IPS-20b (cell line): Measurements from ENCODE around the gene DIPK1A.

Experiments used
- H3K27ac ChIP-seq: one replicate; pipeline ENCODE4 v1.5.1; 2013; ENCODE audit warnings: low read length
- H3K27me3 ChIP-seq: 2 replicates; pipeline ENCODE4 v1.6.1; 2013; ENCODE audit warnings: mild to moderate bottlenecking, low read length, inconsistent platforms; ENCODE audit not compliant: insufficient read depth
- H3K36me3 ChIP-seq: 2 replicates; pipeline ENCODE4 v1.6.1; 2013; ENCODE audit warnings: low read depth, mild to moderate bottlenecking, inconsistent platforms, low read length, moderate library complexity; ENCODE audit not compliant: insufficient read depth
- H3K4me1 ChIP-seq: 2 replicates; pipeline ENCODE4 v1.6.1; 2013; ENCODE audit warnings: mild to moderate bottlenecking, control low read depth, inconsistent platforms, low read length, moderate library complexity; ENCODE audit not compliant: insufficient read depth
- H3K4me3 ChIP-seq: 2 replicates; pipeline ENCODE4 v1.5.1; 2013; ENCODE audit warnings: mild to moderate bottlenecking, low read length, inconsistent platforms
- H3K9ac ChIP-seq: 2 replicates; pipeline ENCODE4 v1.6.1; 2013; ENCODE audit warnings: low read depth, mild to moderate bottlenecking, inconsistent platforms, low read length, moderate library complexity
- H3K9me3 ChIP-seq: 2 replicates; pipeline ENCODE4 v1.6.1; 2013; ENCODE audit warnings: mild to moderate bottlenecking, low read depth, low read length, inconsistent platforms; ENCODE audit not compliant: insufficient read depth

The DIPK1A gene

DNA sequence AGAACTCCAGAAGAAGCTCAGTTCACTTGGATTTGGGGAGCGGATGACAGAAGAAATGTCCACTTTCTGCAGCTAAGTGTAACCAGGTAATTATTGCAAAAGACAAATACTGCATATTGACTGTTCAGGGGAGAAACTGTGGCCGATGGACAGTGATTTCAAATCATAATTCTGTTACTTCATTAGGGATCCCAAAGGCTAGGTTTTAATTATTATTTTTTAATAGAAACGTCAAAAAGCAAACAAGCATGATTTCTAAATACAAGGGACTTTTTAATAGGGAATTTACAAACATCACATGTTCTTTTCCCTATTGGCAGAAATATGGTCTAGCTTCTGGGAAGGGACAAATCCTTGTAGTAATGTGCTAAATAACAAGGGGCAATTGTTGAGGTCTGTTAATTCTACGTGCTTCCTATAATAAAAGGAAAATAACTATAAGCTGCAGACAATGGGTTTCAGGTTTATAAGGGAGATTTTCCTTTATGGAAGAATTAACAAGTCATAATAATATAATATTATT is 15.5 kb downstream of the DIPK1A start:
- Histone ChIP-seq H3K27me3 (no peaks in the 10 kb centered on the region), H3K36me3 (no peaks in the 10 kb centered on the region), H3K4me3 (no peak overlapping the region), H3K4me1 (peaks cover 5% of the 10 kb centered on the region; the same call in 1 of the 2 replicates), H3K9ac (no peak overlapping the region), H3K27ac (no peak overlapping the region), H3K9me3 (no peaks in the 10 kb centered on the region)

DNA sequence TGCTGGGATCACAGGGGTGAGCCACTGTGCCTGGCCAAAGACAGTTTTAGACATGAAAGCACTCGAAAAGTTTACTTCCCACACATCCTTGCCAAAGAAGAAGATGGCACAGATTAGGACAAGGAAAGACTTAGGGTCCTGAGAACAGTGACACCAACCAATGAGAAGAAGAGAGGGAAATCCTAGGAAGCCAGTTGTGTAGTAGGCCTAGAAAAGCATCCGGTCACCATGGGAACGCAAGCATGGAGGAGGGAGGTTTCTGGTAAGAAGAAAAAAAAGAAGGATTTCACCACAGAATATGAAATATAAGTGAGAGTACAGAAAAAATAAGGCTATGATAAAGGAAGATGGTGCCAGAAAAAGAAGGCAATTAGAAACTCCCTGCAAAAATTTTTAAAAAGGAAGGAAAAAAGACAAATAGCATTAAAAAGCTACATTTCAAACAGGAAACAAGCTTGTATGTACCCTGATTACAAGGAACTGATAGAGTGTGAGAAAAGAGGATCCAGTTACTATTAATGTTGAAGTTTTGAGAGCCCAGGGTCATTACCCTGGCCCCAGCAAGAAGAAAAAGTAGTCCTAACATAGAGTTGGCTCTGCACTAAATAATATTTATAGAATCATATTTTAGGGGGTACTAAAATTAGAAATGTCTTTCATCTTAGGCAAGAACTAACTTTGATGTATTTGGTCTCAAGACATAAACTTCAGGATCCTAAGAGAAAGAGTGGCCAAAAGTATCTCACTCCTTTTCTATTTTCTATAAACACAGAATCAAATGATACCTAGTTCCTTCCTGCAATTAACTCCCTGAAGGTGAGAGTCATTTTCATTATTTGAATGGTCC is 16.1 kb downstream of the DIPK1A start:
- H3K9me3 ChIP-seq: no peaks in the 10 kb centered on the region
- H3K27me3 ChIP-seq: no peaks in the 10 kb centered on the region
- H3K9ac ChIP-seq: no peak overlapping the region
- no peak overlapping the region for H3K27ac ChIP-seq
- no peaks in the 10 kb centered on the region for H3K36me3 ChIP-seq
- H3K4me3 ChIP-seq: no peak overlapping the region
- peaks cover 3% of the 10 kb centered on the region; the same call in 1 of the 2 replicates for H3K4me1 ChIP-seq

DNA sequence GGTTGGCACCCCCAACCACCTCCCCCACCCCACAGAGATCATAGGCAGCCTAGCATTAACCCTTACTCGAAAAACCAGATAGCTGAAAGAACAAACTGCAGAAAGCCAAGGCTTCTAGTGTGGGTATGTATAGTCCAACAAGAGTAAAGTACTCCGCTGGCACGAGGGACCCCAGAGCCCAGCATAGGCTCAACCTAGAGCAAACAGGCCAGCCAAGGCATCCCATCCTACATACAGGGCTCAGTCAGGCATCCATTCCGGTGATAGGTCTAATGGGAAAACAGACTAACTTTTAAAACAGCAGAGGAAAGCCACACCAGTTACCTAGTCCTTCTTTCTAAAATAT is 17.8 kb downstream of the DIPK1A start:
- Histone ChIP-seq H3K27ac (no peak overlapping the region), H3K4me3 (no peak overlapping the region), H3K9me3 (no peaks in the 10 kb centered on the region), H3K9ac (no peak overlapping the region), H3K36me3 (no peaks in the 10 kb centered on the region), H3K27me3 (no peaks in the 10 kb centered on the region), H3K4me1 (no peaks in the 10 kb centered on the region)

DNA sequence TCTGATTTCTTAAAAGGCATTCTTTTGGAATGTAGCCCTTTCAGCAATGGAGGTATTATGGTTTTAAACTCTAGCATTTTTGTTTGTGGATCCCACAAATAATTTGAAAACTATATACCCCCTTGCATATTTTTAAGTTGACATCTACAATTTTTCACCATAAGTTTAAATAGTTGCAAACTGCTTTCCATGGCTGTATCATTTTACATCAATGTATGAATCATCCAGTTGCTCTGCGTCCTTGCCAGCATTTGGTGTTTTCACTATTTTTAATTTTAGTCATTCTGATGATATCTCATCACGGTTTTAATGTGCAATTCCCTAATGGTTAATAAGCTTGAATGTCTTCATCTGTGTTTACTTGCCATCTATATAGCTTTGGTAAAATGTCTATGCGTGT is 20.7 kb downstream of the DIPK1A start:
- H3K4me1 ChIP-seq: no peaks in the 10 kb centered on the region
- no peaks in the 10 kb centered on the region for H3K36me3 ChIP-seq
- H3K27ac ChIP-seq: no peak overlapping the region
- no peak overlapping the region for H3K9ac ChIP-seq
- no peaks in the 10 kb centered on the region for H3K27me3 ChIP-seq
- H3K9me3 ChIP-seq: no peaks in the 10 kb centered on the region
- H3K4me3 ChIP-seq: no peak overlapping the region

DNA sequence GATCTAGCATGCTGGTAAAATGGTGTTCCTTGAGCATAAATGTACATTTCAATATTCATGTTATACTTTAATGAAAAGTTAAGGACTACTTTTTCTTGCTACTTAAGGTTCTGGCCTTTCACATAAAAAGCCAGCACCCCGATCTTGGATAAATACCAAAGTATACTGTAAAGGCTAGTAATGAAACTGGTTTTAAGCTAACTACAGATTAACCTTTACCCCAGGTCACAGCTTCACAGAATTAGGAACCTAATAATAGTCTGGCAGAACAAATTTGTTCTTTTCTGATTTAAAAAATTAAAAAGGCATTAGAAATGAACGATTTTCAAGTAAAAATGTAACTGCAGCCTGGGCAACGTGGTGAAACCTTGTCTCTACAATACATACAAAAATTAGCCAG is 23.5 kb downstream of the DIPK1A start:
- no peaks in the 10 kb centered on the region for H3K27me3 ChIP-seq
- H3K9ac ChIP-seq: no peak overlapping the region
- H3K4me3 ChIP-seq: no peak overlapping the region
- no peaks in the 10 kb centered on the region for H3K9me3 ChIP-seq
- H3K4me1 ChIP-seq: no peaks in the 10 kb centered on the region
- no peaks in the 10 kb centered on the region for H3K36me3 ChIP-seq
- no peak overlapping the region for H3K27ac ChIP-seq

DNA sequence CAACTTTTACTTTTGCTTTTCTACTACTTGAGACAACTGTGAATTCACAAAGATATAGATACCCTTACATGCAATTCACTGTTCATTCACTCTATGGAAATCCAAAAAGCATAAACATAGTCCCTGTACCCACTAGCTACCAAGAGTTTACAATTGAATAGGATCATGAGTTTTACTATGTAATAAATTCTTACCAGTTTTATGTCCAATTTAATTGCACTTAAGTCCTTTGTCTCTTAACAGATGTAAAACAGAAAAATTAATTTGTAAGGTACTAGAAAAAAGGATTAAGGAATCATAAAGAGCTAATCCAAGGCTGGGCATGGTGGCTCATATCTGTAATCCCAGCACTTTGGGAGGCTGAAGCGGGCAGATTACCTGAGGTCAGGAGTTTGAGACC is 24.4 kb downstream of the DIPK1A start:
- Histone ChIP-seq H3K27me3 (no peaks in the 10 kb centered on the region), H3K9ac (no peak overlapping the region), H3K9me3 (no peaks in the 10 kb centered on the region), H3K4me1 (no peaks in the 10 kb centered on the region), H3K27ac (no peak overlapping the region), H3K4me3 (no peak overlapping the region), H3K36me3 (no peaks in the 10 kb centered on the region)

DNA sequence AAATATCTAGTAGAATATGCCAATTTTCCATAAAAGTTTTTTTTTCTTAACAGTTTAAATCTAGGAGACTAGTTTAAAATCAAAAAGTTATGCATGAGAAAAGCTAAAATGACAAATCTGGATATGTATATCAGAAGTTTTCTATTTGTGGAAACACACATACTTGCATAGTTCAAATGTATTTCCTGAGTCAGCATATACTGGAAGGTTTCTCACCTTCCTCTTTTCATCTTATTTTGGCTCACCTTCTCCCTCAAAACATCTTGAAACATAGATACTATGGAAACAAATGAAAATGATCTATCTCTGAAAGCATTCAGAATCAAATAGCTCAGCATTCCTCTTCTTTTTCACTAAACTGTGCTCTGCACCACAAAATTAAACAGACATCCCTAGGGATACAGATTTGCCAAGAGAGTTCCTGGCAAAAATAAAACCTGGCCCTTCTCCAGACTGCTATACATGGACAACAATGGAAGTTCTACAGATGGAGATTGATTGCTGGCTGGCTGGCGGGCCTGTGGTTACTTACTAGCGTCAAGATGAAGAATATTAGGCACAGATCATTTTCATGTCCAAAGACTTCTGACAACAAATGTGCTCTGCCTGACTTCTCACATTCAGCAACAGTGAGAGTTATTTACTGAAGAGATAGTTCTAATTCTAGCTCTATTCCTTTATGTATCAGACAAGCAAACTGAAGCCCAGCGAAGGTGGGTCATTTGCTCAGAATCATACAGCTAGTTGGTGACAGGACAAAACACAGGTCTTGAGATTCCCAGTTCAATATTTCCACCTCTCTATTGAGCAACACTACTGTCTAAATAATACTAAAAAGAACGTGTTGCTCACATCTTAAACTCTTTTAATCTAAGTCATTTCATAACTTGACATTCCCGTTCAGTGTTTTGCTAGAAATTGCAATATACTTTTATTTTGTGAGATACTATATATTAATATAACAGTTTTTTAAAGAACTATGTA is 26.6 kb downstream of the DIPK1A start:
- H3K27me3 ChIP-seq: no peaks in the 10 kb centered on the region
- H3K4me1 ChIP-seq: no peaks in the 10 kb centered on the region
- no peaks in the 10 kb centered on the region for H3K36me3 ChIP-seq
- H3K9me3 ChIP-seq: no peaks in the 10 kb centered on the region
- no peak overlapping the region for H3K27ac ChIP-seq
- H3K4me3 ChIP-seq: no peak overlapping the region
- no peak overlapping the region for H3K9ac ChIP-seq

DNA sequence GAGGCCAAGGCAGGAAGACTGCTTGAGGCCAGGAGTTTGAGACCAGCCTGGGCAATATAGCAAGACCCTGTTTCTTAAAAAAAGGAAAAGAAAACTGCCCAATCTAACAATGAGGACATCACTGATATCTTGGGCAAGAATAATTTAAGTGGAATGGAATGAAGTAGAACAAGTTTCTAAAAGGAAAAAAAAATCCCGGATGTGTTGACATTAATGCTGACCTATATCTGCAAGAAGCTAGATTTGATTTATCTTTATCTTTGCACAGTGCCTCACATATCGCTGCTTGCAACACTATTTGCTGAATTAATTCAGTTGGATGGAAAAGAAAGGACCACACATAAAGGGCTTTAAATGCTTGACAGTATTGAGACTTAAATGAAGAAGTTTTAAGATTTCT is 27.8 kb downstream of the DIPK1A start:
- no peaks in the 10 kb centered on the region for H3K36me3 ChIP-seq
- H3K27me3 ChIP-seq: no peaks in the 10 kb centered on the region
- H3K4me1 ChIP-seq: 0 out of 2 replicates have a peak, but pooled peaks cover 2% of the 10 kb centered on the region
- H3K9ac ChIP-seq: no peak overlapping the region
- H3K27ac ChIP-seq: no peak overlapping the region
- no peaks in the 10 kb centered on the region for H3K9me3 ChIP-seq
- H3K4me3 ChIP-seq: no peak overlapping the region

DNA sequence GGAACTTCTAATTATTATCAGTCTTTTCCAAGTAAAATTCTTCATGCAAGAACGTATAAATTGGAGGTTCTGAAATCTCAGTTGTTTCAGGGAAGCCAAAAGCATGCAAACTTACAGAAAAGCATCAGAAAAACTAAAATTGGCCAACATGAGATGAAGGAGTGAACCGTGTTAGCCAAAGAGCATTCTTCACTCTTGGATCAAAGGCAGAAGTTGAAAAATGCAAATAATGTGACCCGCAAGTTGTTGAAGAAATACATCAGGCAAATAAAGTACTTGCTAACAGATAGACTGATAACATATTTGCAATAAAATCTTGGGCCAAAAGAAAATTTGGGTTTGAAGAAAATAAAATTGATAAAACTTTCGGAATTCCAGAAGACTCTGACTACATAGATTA is 29.6 kb downstream of the DIPK1A start:
- Histone ChIP-seq H3K4me1 (0 out of 2 replicates have a peak, but pooled peaks cover 2% of the 10 kb centered on the region), H3K27ac (no peak overlapping the region)

DNA sequence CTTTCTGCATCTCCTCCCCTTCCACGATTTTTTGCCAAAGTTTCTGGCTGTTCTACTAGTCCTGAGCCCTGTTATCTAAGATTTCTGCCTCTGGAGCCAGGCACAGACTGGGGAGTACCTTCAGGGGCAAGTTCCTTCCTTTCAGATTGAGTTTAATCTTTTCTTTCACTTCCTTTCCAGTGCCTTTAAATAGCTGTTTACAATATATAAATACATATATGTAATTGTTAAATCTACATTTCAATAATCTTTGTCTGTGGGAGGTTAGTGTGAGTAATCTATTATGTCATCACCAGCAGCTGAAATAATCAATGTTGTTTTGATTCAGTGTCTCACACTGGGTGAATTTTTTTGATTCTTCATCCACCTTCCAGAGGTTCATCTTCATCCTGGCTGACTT is 31.8 kb downstream of the DIPK1A start:
- Histone ChIP-seq H3K27me3 (no peaks in the 10 kb centered on the region), H3K36me3 (no peaks in the 10 kb centered on the region), H3K4me1 (0 out of 2 replicates have a peak, but pooled peaks cover 2% of the 10 kb centered on the region), H3K4me3 (no peak overlapping the region), H3K27ac (no peak overlapping the region), H3K9me3 (no peaks in the 10 kb centered on the region), H3K9ac (no peak overlapping the region)

More for the DNA sequence above, 29.6 kb downstream of the DIPK1A start:
- H3K9ac ChIP-seq: no peak overlapping the region
- no peak overlapping the region for H3K4me3 ChIP-seq
- H3K9me3 ChIP-seq: no peaks in the 10 kb centered on the region
- no peaks in the 10 kb centered on the region for H3K36me3 ChIP-seq
- no peaks in the 10 kb centered on the region for H3K27me3 ChIP-seq

DNA sequence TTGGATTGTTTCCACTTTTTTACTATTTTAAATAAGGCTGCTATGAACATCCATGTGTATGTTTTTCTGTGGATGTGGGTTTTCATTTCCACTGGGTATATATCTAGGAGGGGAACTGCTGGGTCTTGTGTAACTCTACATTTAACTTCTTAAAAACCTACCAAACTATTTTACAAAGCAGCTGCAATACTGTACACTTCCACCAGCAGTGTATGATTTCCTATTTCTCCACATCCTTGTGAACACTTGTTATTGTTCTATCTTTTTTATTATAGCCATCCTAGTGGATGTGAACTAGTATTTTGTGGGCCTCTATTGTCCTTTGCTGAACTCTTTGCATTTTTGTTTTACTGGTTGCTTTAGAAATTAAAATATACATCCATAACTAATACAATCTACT is 33.4 kb downstream of the DIPK1A start:
- H3K9me3 ChIP-seq: no peaks in the 10 kb centered on the region
- H3K27me3 ChIP-seq: no peaks in the 10 kb centered on the region
- H3K9ac ChIP-seq: no peak overlapping the region
- 0 out of 2 replicates have a peak, but pooled peaks cover 2% of the 10 kb centered on the region for H3K4me1 ChIP-seq
- H3K4me3 ChIP-seq: no peak overlapping the region
- H3K36me3 ChIP-seq: no peaks in the 10 kb centered on the region
- no peak overlapping the region for H3K27ac ChIP-seq
